Type B pancreatic cell (in vitro differentiated cells): Measurements from ENCODE around the gene AHRR. TPM values are rescaled to one million over a fixed set of nuclear protein-coding genes. Genes with fewer than 3 reads are reported as not detected.
"Not testable (repeated sequence)": the region's sequence is repeated elsewhere in the genome, so short reads cannot be mapped to it uniquely, and the experiment has no call there.

Experiments
- DNase-seq: peaks from one replicate; pipeline ENCODE4 v3.0.0; 2021; ENCODE audit warnings: mixed read lengths; ENCODE audit not compliant: unreplicated experiment; ENCODE audit errors: extremely low spot score
- H3K27ac Mint-ChIP-seq: 2 replicates; pipeline ENCODE4 v1.8.0; 2021; ENCODE audit warnings: mild to moderate bottlenecking, mixed read lengths
- H3K27me3 Mint-ChIP-seq: 2 replicates; pipeline ENCODE4 v1.8.0; 2021; ENCODE audit warnings: mixed read lengths
- H3K36me3 Mint-ChIP-seq: 2 replicates; pipeline ENCODE4 v1.8.0; 2021; ENCODE audit warnings: mixed read lengths
- H3K4me1 Mint-ChIP-seq: one replicate; pipeline ENCODE4 v1.8.0; 2021; ENCODE audit warnings: mixed read lengths; ENCODE audit not compliant: unreplicated experiment
- H3K4me3 Mint-ChIP-seq: 2 replicates; pipeline ENCODE4 v1.8.0; 2021; ENCODE audit warnings: mild to moderate bottlenecking, mixed read lengths
- H3K9me3 Mint-ChIP-seq: 2 replicates; pipeline ENCODE4 v1.8.0; 2021; ENCODE audit warnings: mixed read lengths
- total RNA-seq: library from RNA; stranded (reverse); gene quantifications from 2 replicates; pipeline ENCODE4 v1.2.1, GENCODE V29; 2021; ENCODE audit warnings: low replicate concordance
- TF ChIP-seq, protein P1 (sequence below): fragments of 200-600 bp; sonication (generic); conservative IDR thresholded peaks from 2 replicates; pipeline ENCODE4 v1.5.0; 2021; ENCODE audit warnings: antibody characterized with exemption, mild to moderate bottlenecking

AHRR gene
- total RNA-seq, 1 donor from 2014 or later, result 13.4 TPM

DNA sequence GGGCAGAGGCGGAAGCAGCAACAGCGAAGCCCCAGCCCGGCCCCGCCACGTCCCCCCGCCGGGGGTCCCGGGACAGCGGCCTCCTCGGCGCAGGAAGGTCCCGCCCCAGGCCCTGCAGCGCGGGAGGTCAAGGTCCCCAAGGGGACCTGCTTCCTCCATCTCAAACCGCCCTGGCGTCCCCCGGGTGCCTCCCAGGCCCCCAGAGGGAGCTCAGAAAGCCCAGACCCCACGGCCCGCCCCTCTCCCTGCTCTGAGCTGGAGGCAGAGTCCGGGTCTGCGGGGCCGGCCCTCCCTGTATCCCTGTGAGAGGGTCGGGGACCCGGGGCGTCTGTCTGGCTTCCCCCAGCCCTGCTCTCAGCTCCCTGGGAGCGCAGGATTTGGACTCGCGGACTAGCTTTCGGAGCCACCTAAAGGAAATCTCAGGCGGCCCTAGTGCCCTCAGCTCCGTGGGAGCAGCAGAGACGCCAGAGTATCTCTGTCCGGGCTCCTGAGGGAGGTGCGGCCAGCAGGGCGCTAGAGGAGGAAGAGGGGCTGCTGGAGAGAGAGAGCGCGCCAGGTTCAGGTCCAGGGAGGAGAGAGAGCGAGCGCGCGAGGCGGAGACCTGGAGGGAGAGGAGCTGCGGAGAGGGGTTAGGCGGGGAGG lies 152.2 kb downstream of the AHRR start:
- peak overlapping the region; percentile 92 for H3K4me3 Mint-ChIP-seq
- no peak overlapping the region for H3K27ac Mint-ChIP-seq
- H3K36me3 Mint-ChIP-seq, result no peaks in the 10 kb centered on the region
- no peaks in the 10 kb centered on the region for H3K27me3 Mint-ChIP-seq
- TF ChIP-seq, protein P1, sequence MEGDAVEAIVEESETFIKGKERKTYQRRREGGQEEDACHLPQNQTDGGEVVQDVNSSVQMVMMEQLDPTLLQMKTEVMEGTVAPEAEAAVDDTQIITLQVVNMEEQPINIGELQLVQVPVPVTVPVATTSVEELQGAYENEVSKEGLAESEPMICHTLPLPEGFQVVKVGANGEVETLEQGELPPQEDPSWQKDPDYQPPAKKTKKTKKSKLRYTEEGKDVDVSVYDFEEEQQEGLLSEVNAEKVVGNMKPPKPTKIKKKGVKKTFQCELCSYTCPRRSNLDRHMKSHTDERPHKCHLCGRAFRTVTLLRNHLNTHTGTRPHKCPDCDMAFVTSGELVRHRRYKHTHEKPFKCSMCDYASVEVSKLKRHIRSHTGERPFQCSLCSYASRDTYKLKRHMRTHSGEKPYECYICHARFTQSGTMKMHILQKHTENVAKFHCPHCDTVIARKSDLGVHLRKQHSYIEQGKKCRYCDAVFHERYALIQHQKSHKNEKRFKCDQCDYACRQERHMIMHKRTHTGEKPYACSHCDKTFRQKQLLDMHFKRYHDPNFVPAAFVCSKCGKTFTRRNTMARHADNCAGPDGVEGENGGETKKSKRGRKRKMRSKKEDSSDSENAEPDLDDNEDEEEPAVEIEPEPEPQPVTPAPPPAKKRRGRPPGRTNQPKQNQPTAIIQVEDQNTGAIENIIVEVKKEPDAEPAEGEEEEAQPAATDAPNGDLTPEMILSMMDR, result no peak
- DNase-seq, result no peak
- no peaks in the 10 kb centered on the region for H3K9me3 Mint-ChIP-seq
- peaks cover 7% of the 10 kb centered on the region for H3K4me1 Mint-ChIP-seq

DNA sequence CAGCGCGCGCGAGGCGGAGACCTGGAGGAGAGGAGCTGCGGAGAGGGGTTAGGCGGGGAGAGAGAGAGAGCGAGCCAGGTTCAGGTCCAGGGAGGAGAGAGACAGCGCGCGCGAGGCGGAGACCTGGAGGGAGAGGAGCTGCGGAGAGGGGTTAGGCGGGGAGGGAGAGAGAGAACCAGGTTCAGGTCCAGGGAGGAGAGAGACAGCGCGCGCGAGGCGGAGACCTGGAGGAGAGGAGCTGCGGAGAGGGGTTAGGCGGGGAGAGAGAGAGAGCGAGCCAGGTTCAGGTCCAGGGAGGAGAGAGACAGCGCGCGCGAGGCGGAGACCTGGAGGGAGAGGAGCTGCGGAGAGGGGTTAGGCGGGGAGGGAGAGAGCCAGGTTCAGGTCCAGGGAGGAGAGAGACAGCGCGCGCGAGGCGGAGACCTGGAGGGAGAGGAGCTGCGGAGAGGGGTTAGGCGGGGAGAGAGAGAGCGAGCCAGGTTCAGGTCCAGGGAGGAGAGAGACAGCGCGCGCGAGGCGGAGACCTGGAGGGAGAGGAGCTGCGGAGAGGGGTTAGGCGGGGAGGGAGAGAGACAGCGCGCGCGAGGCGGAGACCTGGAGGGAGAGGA lies 152.8 kb downstream of the AHRR start:
- not testable (repeated sequence) for H3K27me3 Mint-ChIP-seq, H3K4me1 Mint-ChIP-seq, H3K27ac Mint-ChIP-seq, DNase-seq, H3K36me3 Mint-ChIP-seq, H3K9me3 Mint-ChIP-seq
- peak overlapping the region; percentile 92 for H3K4me3 Mint-ChIP-seq

DNA sequence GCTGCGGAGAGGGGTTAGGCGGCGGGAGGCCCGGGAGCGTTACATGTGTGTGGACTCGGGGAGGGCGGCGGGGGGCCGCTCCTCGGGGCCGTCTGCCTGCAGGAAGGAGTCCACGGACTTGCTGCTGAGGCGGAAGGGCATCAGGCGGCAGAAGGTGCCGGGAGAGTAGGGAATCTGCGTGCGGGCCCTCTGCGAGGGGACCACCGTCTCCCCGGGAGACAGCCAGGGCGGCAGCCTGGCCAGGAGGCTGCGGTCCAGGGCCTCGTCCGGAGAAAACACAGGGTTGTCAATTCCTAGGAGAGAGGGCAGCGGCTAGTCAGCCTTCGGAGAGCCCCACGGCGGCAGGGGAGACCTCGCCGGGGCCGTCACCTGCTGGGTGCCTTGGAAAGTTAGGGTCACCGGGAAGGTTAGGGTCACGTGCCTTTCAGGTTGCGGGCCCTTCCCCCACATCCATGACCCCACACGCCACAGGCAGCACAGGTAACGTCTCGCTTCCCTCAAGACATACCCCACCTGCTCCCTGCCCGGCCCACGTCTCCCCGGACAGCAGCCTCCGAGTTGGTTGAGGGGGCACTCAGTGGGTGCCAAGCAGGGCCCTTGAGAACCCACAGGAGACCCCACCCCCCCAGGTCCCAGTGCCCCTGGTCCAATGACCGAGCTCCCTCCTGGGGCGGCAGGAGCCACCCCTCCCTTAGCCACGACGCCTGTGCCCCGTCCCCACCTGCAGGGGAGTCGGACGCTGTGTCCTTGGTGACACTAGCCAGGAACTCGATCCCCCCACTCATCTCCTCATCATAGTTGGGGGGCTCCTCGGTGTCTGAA lies 153.5 kb downstream of the AHRR start:
- Mint-ChIP-seq H3K27ac (no peak overlapping the region), H3K4me1 (peaks cover 7% of the 10 kb centered on the region), H3K36me3 (no peaks in the 10 kb centered on the region), H3K27me3 (no peaks in the 10 kb centered on the region), H3K9me3 (no peaks in the 10 kb centered on the region), H3K4me3 (peak overlapping the region; percentile 79)
- TF ChIP-seq, protein P1, result no peak
- no peak for DNase-seq

- TF ChIP-seq, protein P1, result no peak
- Mint-ChIP-seq H3K9me3 (no peaks in the 10 kb centered on the region), H3K27ac (no peak overlapping the region), H3K36me3 (no peaks in the 10 kb centered on the region), H3K4me3 (peak overlapping the region; percentile 51), H3K27me3 (no peaks in the 10 kb centered on the region), H3K4me1 (peaks cover 7% of the 10 kb centered on the region)
- DNase-seq, result no peak
Observed at GRCh38 chr5:475704-476101, 154.2 kb downstream of the AHRR start.

GRCh38 chr5:476102-476813 lies 154.7 kb downstream of the AHRR start:
- no peaks in the 10 kb centered on the region for H3K9me3 Mint-ChIP-seq
- DNase-seq, result no peak
- peak overlapping the region; percentile 41 for H3K4me3 Mint-ChIP-seq
- H3K36me3 Mint-ChIP-seq, result no peaks in the 10 kb centered on the region
- H3K27ac Mint-ChIP-seq, result no peak overlapping the region
- TF ChIP-seq, protein P1, result no peak
- peaks cover 7% of the 10 kb centered on the region for H3K4me1 Mint-ChIP-seq
- no peaks in the 10 kb centered on the region for H3K27me3 Mint-ChIP-seq
